HuH-7.5 (cell line): Measurements from ENCODE around the gene CDC42EP1.
"Not testable (repeated sequence)": the region's sequence is repeated elsewhere in the genome, so short reads cannot be mapped to it uniquely, and the experiment has no call there.

ENCODE experiments used
- DNase-seq: peaks from one replicate; pipeline ENCODE4 v3.0.0; 2011; ENCODE audit warnings: low spot score

CDC42EP1 gene

DNA sequence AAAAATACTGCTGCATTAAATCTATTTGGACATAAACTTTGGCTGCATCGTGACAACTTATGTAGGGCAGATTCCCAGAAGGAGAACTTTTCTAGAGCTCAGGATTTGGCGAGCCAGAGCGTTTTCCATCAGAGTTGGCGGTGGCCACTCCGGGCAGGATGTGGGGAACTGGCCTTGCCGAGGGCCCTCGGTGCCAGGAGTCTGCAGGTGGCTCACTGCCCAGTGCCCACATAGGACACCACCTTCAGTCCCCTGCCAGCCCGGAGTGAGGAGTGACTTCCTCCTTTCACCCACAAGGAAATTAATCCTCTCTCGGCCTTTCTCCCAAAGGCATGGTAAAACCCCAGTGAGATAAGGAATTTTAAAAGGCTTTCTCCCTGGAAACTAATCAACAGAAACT is 21.2 kb downstream of the CDC42EP1 start:
- no peak for DNase-seq

DNA sequence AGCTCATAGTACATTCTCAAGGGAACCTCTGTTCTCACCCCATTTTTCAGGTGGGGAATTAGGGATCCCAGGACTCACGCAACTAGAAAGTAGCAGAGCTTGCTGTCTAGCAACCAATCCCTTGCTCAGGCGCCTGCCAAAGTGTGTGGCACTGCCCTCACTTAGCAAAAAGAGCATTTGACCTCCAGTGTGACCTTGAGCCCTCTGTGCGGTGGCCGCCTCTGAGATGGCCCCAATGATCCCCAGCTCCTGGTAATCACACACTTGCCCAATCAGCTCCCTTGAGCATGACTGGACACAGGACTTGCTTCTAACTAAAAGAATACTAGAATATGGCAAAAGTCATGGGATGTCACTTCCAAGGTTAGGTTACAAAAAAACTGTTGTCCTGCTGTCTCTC is 22.2 kb downstream of the CDC42EP1 start:
- no peak for DNase-seq

DNA sequence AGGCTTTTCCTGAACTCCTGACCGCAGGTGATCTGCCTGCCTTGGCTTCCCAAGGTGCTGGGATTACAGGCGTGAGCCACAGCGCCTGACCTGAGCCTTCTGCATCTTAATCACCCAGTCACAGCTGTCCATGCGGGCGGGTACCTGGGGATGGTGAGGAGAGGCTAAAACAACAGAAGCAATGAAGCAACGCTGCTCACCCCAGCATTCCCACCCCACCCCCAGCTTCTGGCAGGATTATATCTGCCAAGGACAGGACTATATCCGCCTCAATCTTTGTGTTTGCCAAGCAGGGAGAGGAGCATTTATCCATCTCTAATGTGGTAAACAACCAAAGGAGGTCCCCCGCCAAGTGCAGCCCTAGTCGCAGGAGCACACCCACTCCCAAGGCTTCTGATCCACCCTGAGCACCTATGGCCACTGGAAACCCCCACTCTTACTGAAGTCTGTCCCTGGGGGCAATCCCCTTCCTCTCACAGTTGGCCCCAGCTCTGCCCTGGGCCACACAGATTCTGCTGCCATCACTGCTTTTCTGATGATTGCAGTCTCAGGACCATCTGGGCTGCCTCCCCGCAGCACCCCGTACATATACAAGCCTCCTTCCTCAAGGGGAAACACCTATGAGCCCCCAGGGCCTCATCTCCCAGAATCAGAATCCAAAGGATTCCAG is 28.4 kb downstream of the CDC42EP1 start:
- DNase-seq = no peak

DNA sequence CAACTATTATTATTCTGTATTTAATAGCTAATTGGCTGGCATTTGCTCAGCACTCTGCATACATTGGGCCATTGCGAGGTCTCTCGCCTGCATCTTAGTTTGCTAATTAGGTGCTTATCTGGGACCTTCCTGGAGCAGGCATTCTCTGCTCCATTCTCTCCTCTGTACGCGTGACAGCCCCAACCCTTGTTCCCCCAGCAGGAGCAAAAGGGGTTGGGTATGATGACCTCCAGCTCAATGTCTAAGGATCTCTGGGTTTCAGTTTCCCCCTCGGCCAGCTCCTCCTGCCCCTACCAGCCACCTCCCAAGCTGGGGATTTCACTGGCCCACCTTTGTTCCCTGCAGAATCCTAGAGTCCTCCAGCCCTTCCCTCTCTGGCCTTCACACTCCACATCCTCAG is 29.4 kb downstream of the CDC42EP1 start:
- no peak for DNase-seq

DNA sequence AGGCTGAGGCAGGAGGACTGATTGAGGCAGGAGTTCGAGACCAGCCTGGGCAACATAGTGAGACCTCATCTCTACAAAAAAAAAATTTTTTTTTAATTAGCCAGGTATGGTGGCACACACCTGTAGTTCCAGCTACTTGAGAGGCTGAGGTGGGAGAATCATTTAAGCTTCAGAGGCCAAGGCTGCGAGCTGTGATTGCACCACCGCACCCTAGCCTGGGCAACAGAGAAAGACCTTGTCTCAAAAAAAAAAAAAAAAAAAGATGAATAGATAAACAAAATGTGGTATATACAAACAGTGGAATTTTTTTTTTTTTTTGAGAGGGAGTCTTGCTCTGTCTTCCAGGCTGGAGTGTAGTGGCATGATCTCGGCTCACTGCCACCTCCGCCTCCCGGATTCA is 30.8 kb downstream of the CDC42EP1 start:
- DNase-seq = not testable (repeated sequence)

DNA sequence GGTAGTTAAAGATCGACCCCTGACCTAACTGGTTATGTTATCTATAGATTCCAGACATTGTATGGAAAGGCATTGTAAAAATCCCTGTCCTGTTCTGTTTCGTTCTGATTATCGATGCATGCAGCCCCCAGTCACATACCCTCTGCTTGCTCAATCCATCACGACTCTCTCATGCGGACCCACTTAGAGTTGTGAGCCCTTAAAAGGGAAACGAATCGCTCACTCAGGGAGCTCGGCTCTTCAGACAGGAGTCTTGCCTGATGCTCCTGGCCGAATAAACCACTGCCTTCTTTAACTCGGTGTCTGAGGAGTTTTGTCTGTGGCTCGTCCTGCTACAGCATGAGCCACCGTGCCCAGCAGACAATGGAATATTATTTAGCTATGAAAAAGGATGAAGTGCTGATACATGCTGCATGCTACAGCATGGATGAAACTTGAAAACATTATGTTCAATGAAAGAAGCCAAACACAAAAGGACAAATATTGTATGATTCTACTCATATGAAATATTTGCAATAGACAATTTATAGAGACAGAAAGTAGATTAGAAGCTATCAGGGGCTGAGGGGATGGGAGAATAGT is 31.6 kb downstream of the CDC42EP1 start:
- DNase-seq = no peak

DNA sequence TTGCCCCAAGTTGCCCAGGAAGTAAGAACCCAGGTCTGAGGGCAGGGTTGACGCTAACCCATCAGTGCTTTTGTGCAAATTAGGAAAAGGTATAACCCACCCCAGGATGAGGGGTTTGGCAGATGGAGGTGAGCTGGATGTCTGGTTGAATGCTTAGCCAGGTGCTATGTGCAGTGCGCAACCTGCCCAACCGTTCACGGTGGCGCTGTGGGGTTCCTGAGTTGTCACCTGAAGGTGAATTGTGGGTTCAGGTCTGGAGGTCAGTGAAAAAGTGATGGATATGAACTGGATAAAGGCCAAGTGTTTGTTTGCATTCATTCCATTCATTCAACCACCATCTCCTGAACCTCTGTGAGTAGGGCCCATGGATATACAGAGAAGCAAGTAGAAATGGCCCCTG is 34.0 kb downstream of the CDC42EP1 start:
- DNase-seq = no peak

DNA sequence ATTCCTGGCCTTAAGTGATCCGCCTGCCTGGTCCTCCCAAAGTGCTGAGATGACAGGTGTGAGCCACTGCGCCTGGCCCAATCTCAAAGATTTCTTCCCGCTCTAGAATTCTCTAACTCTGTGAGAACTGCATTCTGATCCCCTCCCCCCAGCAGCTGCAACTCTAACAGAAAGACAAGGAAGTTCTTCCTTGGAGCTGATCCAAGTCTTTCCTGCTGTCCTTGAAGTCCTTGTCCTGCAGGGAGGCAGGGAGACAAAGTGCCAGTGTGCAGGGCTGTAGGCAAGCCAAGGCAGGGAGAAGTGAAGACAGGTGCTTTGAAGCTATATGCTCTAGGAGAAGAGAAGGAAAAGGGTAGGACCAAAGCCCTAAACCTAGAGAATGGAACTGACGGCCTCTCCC is 38.9 kb downstream of the CDC42EP1 start:
- no peak for DNase-seq

DNA sequence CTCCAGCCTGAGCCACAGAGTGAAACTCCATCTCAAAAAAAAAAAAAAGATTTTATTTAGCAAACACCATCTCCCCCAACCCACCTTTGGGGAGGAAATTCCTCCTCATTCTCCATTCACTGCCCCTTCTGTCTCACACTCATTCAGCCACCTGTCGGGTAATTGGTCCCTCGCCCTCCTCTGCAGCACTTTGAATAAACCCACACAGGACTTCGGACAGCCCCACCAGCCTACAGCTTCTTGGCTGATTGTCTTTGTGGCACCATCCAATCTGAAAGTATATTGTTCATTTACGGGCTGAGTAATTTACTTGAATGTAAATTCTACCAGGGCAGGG is 40.9 kb downstream of the CDC42EP1 start:
- no peak for DNase-seq

DNA sequence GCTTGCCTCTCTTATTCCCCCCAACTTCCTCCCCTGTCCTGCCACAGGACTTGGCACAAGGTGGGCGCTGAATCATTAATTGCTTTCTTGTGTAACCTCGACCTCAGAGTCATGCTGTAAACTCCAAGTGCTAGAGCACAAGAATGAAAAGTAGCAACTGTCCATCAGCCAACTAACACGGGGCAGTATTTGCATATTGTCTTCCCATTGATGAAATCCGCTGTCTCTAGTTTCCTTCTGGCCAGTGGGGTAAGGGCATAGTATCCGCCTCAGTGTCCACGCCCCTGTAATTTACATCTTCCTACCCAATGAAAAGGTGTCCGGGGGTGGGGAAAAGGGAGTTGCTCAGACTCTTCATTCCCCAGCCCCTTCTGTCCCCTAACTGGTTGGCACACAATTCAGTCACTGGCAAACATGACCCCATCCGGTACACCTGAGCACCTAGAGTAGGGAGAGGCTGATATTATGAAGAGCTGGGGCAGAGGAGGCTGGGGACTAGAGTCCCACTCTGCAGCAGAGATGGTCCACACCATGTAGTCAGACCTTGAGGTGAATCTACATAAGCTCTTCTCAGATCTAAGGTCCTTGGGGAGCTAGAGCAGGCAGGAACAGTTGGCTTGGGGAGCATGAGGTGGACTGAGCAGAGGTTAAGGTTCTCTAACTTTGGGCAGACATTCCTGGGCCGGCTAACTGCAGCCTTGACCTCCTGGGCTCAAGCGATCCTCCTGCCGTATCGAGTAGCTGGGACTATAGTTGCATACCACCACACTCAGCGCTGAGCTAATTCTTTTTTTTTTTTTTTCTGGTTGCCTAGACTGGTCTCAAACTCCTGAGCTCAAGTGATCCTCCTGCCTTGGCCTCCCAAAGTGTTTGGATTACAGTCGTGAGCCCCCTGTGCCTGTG is 41.5 kb downstream of the CDC42EP1 start:
- no peak for DNase-seq

DNA sequence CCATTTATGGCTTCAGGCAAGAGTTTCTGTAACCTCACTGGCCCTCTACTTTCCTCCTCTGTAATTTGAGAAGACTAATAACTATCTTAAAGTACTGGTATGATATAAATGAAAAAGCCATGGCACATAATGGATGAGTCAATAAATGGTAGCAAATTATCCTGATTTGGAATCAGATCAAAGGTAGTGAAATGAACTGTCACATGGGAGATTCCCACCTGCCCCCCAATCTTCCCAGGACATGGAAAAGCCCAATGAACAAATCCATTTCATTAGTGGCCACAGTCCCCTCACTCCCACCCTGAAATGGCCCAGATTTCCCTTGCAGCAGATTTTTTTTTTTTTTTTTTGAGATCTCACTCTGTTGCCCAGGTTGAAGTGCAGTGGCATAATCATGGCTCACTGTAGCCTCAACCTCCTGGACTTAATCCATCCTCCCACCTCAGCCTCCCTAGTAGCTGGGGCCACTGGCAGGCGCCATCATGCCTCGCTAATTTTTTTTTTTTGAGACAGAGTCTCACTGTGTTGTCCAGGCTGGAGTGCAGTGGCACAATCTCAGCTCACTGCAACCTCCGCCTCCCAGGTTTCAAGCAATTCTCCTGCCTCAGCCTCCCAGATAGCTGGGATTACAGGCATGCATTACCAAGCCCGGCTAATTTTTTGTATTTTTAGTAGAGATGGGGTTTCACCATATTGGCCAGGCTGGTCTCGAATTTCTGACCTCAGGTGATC is 42.4 kb downstream of the CDC42EP1 start:
- DNase-seq = not testable (repeated sequence)

DNA sequence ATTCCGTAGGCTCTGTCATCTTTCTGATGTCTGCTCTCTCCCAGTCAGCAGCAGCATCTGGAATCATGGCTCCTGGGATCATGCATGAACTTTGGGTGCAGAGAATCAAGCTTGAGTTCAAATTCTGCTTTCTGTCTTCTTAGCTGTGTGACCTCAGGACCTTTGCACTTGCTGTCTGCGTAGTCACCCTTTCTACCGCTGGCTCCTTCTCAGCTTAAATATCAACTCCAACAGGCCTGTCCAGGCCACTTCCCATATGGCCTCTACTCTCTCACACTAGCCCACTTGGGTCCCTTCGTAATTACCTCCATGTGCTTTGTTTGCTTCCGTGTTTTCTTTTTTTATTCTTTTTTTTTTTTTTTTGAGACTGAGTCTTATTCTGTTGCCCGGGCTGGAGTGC is 43.8 kb downstream of the CDC42EP1 start:
- DNase-seq = no peak

DNA sequence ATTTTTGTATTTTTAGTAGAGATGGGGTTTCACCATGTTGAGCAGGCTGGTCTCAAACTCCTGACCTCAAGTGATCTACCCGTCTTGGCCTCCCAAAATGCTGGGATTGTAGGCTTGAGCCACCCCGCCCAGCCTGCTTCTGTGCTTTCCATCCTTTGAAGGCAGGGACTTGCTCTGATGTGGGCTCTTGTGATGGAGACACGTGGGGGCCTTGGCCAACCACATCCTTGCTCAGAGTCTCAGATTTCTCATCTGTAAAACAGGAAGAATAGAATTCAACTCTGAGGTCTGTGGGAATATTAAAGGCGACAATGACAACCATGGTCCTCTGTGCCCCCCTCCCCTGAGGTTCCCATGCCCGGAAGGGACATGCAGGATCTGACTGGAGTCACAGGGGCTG is 44.6 kb downstream of the CDC42EP1 start:
- no peak for DNase-seq

DNA sequence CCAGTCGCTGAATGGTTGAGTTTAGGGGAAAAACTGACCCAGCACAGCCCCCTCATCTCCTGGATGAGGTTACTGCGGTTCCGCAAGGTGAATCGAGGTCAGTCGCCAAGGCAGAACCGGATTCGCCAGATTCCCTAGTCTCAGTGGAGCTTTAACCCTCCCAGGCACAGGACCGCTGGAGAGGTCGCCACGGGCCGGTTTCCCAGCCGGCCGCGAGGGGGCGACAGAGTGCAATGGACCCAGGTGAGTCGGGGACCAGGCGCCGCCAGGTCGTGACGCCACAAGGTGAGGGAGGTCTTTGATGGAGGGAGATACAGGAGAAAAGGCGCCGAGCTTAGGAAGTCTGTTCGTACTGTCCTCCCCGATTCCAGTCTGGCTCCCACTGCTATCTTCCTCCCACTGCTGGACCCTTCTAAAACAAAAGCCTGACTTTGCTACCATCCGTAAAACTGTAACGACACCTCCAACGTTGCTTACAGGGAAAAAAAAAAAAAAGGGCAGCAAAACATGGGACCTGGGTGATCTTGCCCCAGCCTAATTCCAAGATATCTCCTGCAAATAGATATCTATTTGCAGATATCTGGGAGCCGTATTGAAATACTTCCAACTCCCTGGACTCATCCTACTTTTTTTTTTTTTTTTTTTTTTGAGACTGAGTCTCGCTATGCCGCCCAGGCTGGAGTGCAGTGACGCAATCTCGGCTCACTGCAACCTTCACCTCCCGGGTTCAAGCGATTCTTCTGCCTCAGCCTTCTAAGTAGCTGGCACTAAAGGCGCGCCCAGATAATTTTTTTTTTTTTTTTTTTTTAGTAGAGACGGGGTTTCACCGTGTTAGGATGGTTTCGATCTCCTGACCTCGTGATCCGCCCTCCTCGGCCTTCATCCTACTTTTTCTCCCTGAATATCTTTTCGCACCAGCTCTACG is 47.0 kb downstream of the CDC42EP1 start:
- peak; percentile 83 for DNase-seq

DNA sequence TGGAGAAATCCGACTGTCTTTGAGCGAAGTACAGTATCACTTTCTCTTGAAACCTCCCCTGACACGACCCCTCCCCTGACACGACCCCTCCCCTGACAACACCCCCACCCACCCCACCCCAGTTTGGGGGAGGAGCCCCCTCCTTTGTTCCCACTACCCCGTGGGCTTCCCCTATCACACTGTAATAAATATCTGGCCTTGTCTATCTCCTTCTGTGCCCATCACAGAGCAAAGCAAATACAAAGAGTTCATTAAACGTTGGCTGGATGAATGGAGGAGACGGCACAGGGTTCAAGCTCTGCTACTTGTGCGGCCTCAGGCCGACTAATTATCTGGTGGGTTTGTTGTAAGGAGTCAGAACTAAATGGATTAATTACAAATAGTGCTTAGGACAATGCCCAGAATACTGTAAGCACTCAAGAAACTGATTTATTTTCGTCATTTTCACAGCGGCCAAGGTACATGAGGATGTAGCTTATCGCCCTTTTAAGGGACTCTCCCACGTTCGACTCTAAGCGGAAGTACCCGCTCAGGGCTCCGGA is 47.7 kb downstream of the CDC42EP1 start:
- peak; percentile 91 for DNase-seq

DNA sequence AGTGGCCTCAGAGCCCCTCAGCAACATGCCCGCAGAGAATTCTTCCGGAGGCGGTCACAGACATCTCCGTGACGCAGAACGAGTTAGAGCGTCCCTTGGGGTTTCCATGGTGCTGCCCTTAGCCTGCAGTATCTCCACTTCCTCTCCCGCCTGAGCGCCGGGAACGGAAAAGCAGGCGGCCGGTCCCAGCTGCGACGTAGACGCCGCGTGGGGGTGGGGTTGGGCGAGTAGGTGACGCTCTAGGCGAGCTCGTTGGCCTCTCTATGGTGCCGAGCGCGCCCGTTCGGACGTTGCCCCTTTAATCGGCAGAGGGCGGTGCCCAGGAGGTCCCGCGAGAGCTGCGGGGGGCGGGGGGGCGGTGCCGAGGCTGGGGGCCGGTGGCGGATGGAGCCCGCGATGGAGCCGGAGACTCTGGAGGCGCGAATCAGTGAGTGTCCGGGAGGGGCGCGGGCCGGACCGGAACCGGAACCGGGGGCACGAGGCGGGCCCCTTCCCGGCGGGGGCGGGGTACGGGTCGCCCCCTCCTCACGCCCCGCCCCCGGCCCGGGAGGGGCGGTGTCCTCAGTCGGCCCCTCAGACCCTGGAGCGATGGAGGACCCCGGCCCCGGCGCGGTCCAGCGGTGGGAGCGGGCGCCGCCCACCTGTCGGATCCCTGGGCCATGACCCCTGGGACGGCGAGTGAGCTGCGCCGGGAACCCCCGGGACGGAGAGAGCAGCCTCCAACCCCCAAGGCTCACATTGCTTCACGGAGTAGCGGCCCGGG is 48.4 kb downstream of the CDC42EP1 start, which contains the start of gene GGA1:
Gene GGA1, plus strand, starts transcription at position 358 of the 763 bp plus-strand sequence. Its CDS starts 27 bp downstream, at position 385.
- peak; percentile 86 for DNase-seq

DNA sequence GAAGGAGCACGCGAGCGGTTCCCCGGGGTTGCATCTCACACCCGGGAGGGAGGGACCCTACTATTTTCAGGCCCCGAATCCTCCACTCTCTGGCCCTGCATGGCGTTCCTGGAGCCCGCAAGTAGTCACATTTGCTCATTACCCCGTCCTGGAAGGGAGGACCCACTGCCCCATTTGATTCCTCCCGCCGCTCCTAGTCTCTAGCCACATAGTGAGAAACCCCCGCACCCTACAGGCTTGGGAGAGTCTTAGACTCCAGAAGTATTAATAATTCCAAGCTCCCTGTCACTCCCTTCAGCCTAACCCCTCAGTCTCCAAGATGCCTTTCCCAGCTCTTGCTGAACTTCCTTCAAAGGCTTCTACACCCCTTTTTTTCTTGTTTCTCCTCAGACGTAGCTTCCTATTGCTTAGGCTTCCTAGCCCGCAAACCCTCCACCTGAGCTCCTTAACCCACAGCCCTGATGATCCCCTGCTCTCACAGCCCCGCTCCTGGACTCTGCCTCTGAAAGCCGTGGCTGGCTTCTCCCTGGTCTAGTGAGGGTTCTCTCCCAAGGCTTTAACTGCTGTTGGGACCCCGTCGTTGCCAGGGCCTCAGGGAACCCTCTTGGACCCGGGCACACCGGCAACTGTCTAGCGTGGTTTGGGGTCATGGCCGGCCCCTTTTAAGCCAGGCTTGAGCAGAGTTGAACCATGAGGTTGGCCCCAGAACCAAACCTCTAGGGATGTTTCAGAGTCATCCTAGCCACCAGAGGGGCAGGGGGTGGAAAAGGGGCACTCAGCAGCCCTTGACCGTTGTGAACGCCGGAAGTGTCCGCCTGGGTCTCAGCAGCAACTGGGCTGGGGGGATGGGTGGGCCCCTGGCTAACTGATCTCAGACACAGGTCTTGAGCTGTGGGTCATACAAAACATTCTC is 49.2 kb downstream of the CDC42EP1 start:
- DNase-seq = no peak

DNA sequence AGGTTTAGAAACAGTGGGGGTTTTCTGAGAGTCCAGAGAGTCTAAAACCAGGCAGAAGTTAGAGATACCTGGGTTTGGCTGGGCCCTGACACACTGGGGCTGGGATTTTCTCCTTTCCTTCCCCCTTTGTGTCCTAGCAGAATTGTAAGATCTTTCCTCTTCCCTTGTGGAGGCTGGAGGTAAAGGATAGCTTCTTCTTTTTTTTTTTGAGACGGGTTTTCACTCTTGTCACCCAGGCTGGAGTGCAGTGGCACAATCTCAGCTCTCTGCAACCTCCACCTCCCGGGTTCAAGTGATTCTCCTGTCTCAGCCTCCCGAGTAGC is 49.8 kb downstream of the CDC42EP1 start:
- not testable (repeated sequence) for DNase-seq

DNA sequence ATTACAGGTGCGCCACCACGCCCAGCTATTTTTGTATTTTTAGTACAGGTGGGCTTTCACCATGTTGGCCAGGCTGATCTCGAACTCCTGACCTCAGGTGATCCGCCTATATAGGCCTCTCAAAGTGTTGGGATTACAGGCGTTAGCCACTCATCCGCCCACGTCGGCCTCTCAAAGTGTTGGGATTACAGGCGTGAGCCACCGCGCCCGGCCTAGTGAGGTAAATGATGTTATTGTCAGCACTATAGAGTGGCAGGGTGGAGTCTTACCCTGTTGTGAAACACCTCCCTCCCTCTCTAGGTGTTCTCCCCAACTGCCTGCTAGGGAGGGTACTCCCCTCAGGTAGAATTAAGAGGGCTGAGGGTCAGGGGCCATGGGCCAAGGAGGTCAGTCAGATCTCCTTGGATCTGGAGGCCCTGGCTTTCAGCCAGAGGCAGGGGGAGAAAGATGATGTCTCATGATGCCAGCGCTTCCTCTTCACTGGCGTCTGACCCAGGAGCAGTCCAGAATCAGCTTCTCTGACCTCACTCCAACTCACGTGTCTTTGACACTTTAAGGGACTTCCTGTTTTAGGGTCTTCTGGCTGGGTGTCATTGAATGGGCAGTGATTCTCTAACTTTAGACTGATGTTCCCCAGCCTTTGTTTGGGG is 50.3 kb downstream of the CDC42EP1 start:
- no peak for DNase-seq
